ENCODE measurements around the gene SH3BGRL3.

SH3BGRL3 gene

DNA sequence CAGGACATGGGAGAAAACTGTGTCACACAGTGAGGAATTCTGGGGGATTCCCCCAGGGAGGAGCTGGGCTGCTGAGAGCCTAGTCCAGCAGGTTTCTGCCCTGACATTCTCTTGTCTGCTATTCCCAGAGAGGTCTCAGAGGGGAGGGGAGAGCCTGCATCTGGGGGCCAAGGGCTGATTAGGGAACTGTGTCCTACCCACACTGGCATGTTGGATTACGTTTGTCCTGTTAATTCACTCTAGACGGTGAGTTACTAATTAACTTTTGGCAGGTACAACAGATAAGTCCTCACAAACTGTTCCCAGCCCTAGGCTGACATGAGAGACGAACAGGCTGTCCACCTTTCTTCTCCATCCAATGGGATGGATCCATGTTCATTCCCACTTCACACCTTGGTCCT lies 2.6 kb upstream of the SH3BGRL3 start:
- DNase-seq (ENCODE audit: low spot score) (no peak), ATAC-seq (ENCODE audit: low read depth) (no peak)
- H3K4me3 ChIP-seq (ENCODE audit: severe bottlenecking) = no peak overlapping the region
- peaks cover 36% of the 10 kb centered on the region for H3K36me3 ChIP-seq (ENCODE audit: low read depth)
- H3K27ac ChIP-seq (ENCODE audit: poor library complexity, severe bottlenecking) = peak overlapping the region; percentile 91
- no peaks in the 10 kb centered on the region for H3K9me3 ChIP-seq (ENCODE audit: severe bottlenecking)
- TF ChIP-seq CTCF (IDR thresholded peaks at IDR 0.05; ENCODE audit: poor library complexity, severe bottlenecking) = no peak
- no peaks in the 10 kb centered on the region for H3K27me3 ChIP-seq (ENCODE audit: insufficient read depth, poor library complexity, severe bottlenecking)
- H3K4me1 ChIP-seq (ENCODE audit: insufficient read depth, poor library complexity, severe bottlenecking) = peaks cover 54% of the 10 kb centered on the region

- Histone ChIP-seq H3K9me3 (ENCODE audit: severe bottlenecking) (no peaks in the 10 kb centered on the region), H3K4me1 (ENCODE audit: insufficient read depth, poor library complexity, severe bottlenecking) (peaks cover 54% of the 10 kb centered on the region), H3K4me3 (ENCODE audit: severe bottlenecking) (no peak overlapping the region), H3K27me3 (ENCODE audit: insufficient read depth, poor library complexity, severe bottlenecking) (no peaks in the 10 kb centered on the region), H3K27ac (ENCODE audit: poor library complexity, severe bottlenecking) (peak overlapping the region; percentile 91), H3K36me3 (ENCODE audit: low read depth) (peaks cover 36% of the 10 kb centered on the region)
- ATAC-seq (ENCODE audit: low read depth) (no peak), DNase-seq (ENCODE audit: low spot score) (no peak)
- no peak for TF ChIP-seq CTCF (IDR thresholded peaks at IDR 0.05; ENCODE audit: poor library complexity, severe bottlenecking)
Measured at GRCh38 chr1:26277719-26278118, 2.2 kb upstream of the SH3BGRL3 start.

DNA sequence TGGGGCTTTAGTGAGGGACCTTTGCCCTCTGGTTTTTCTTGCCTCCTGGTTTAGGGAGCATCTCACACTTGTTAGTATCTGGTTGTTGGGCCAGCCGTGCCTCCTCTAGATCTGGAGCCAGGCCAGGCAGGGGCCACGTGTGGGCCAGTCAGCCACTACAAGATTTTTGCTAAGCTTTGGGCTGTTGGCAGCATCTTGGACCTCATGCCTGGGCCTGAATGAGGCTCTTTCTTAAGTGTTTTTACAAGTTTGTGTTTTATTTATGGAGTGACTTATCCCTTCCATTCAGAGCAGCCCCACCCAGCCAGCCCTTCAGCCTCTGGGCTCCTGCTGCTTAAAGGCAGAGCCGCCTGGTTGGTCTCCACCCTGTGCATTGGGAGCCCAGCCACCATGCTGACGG lies 1.6 kb upstream of the SH3BGRL3 start:
- Histone ChIP-seq H3K4me3 (ENCODE audit: severe bottlenecking) (no peak overlapping the region), H3K27ac (ENCODE audit: poor library complexity, severe bottlenecking) (peak overlapping the region; percentile 91), H3K27me3 (ENCODE audit: insufficient read depth, poor library complexity, severe bottlenecking) (no peaks in the 10 kb centered on the region), H3K36me3 (ENCODE audit: low read depth) (peaks cover 36% of the 10 kb centered on the region), H3K4me1 (ENCODE audit: insufficient read depth, poor library complexity, severe bottlenecking) (peaks cover 54% of the 10 kb centered on the region), H3K9me3 (ENCODE audit: severe bottlenecking) (no peaks in the 10 kb centered on the region)
- DNase-seq (ENCODE audit: low spot score) (peak; percentile 85), ATAC-seq (ENCODE audit: low read depth) (peak; percentile 47)
- no peak for TF ChIP-seq CTCF (IDR thresholded peaks at IDR 0.05; ENCODE audit: poor library complexity, severe bottlenecking)

- H3K27me3 ChIP-seq (ENCODE audit: insufficient read depth, poor library complexity, severe bottlenecking) = no peaks in the 10 kb centered on the region
- TF ChIP-seq CTCF (IDR thresholded peaks at IDR 0.05; ENCODE audit: poor library complexity, severe bottlenecking) = no peak
- H3K27ac ChIP-seq (ENCODE audit: poor library complexity, severe bottlenecking) = peak overlapping the region; percentile 91
- peaks cover 36% of the 10 kb centered on the region for H3K36me3 ChIP-seq (ENCODE audit: low read depth)
- no peak for DNase-seq (ENCODE audit: low spot score)
- H3K4me3 ChIP-seq (ENCODE audit: severe bottlenecking) = peak overlapping the region; percentile 57
- no peak for ATAC-seq (ENCODE audit: low read depth)
- no peaks in the 10 kb centered on the region for H3K9me3 ChIP-seq (ENCODE audit: severe bottlenecking)
- H3K4me1 ChIP-seq (ENCODE audit: insufficient read depth, poor library complexity, severe bottlenecking) = peaks cover 54% of the 10 kb centered on the region
Measured at GRCh38 chr1:26278724-26279455, 996 bp upstream of the SH3BGRL3 start.
